ENCODE results near the gene NOXO1. TPM values are rescaled to one million over a fixed set of nuclear protein-coding genes. Genes with fewer than 3 reads are reported as not detected.
"Not testable (repeated sequence)": the region's sequence is repeated elsewhere in the genome, so short reads cannot be mapped to it uniquely, and the experiment has no call there.

The NOXO1 gene
- total RNA-seq, 3 donors from 2014 or later = 0.88 to 0.98 TPM; not detected in 1

- TF ChIP-seq, protein P1, sequence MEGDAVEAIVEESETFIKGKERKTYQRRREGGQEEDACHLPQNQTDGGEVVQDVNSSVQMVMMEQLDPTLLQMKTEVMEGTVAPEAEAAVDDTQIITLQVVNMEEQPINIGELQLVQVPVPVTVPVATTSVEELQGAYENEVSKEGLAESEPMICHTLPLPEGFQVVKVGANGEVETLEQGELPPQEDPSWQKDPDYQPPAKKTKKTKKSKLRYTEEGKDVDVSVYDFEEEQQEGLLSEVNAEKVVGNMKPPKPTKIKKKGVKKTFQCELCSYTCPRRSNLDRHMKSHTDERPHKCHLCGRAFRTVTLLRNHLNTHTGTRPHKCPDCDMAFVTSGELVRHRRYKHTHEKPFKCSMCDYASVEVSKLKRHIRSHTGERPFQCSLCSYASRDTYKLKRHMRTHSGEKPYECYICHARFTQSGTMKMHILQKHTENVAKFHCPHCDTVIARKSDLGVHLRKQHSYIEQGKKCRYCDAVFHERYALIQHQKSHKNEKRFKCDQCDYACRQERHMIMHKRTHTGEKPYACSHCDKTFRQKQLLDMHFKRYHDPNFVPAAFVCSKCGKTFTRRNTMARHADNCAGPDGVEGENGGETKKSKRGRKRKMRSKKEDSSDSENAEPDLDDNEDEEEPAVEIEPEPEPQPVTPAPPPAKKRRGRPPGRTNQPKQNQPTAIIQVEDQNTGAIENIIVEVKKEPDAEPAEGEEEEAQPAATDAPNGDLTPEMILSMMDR (IDR thresholded peaks at IDR 0.05) = no peak
- TF ChIP-seq POLR2A (IDR thresholded peaks at IDR 0.05) = no peak
- H3K27ac ChIP-seq = no peak within 1 kb of the TSS
- no peaks in the 10 kb centered on the region for H3K9me3 ChIP-seq
- DNase-seq (ENCODE audit: low spot score in 2 of 2) = no peak
- intact Hi-C loops (cut with DNase I; ENCODE audit: low total_unique reads) = no loop called here
- H3K4me3 ChIP-seq = peak within 1 kb of the TSS in 2 of 3 donors; percentile 22 to 55
- H3K36me3 ChIP-seq = no peaks in the 10 kb centered on the region
- peaks cover 7% of the 10 kb centered on the region in 2 donors for H3K4me1 ChIP-seq
- H3K27me3 ChIP-seq = peaks cover 8 to 20% of the 10 kb centered on the region in 2 donors
Observed at GRCh38 chr16:2019518-2019920, 38.2 kb upstream of the NOXO1 start, which contains the start of gene NPW. Gene NPW (plus strand): TSS chr16:2019785.

GRCh38 chr16:2016407-2016922, 35.2 kb upstream of the NOXO1 start:
- Histone ChIP-seq H3K4me1 (peaks cover 3 to 7% of the 10 kb centered on the region in 2 donors), H3K9me3 (no peaks in the 10 kb centered on the region), H3K27ac (no peak overlapping the region), H3K27me3 (peaks cover 8 to 20% of the 10 kb centered on the region in 2 donors), H3K36me3 (no peaks in the 10 kb centered on the region), H3K4me3 (no peak overlapping the region)
- TF ChIP-seq POLR2A (IDR thresholded peaks at IDR 0.05) (no peak), POLR2AphosphoS5 (IDR thresholded peaks at IDR 0.05) (no peak)
- TF ChIP-seq, protein P1 (IDR thresholded peaks at IDR 0.05) = no peak
- DNase-seq (ENCODE audit: low spot score in 2 of 2) = no peak
- intact Hi-C loops (cut with DNase I; ENCODE audit: low total_unique reads) = no loop called here

DNA sequence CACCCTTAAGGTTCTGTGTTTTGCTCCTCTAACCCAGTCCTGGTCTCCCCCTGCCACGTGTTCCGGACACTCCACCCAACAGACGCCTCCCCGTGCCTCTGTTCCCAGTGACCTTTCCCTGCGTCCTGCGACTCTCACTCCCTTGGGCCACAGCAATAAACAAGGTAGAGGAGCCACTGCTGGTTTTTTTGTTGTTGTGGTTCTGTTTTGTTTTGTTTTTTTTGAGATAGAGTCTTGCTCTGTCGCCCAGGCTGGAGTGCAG, 34.6 kb upstream of the NOXO1 start:
- H3K27me3 ChIP-seq = peaks cover 8 to 20% of the 10 kb centered on the region in 2 donors
- no peaks in the 10 kb centered on the region for H3K9me3 ChIP-seq
- no peak for DNase-seq (ENCODE audit: low spot score in 2 of 2)
- H3K4me1 ChIP-seq = peaks cover 3 to 7% of the 10 kb centered on the region in 2 donors
- TF ChIP-seq, protein P1 (IDR thresholded peaks at IDR 0.05) = no peak
- TF ChIP-seq POLR2A (IDR thresholded peaks at IDR 0.05) = no peak
- TF ChIP-seq POLR2AphosphoS5 (IDR thresholded peaks at IDR 0.05) = no peak
- no peak overlapping the region for H3K27ac ChIP-seq
- H3K4me3 ChIP-seq = no peak overlapping the region
- H3K36me3 ChIP-seq = no peaks in the 10 kb centered on the region
- intact Hi-C loops (cut with DNase I; ENCODE audit: low total_unique reads) = no loop called here

- Histone ChIP-seq H3K27me3 (peaks cover 8 to 15% of the 10 kb centered on the region in 2 donors), H3K4me1 (peaks cover 1 to 5% of the 10 kb centered on the region in 2 donors), H3K4me3 (no peak overlapping the region), H3K36me3 (no peaks in the 10 kb centered on the region), H3K27ac (no peak overlapping the region), H3K9me3 (no peaks in the 10 kb centered on the region)
- intact Hi-C loops (cut with DNase I; ENCODE audit: low total_unique reads) = no loop called here
- TF ChIP-seq POLR2A (IDR thresholded peaks at IDR 0.05) (no peak), POLR2AphosphoS5 (IDR thresholded peaks at IDR 0.05) (no peak)
- no peak for DNase-seq (ENCODE audit: low spot score in 2 of 2)
Observed at GRCh38 chr16:2015117-2015946, 34.1 kb upstream of the NOXO1 start.

GRCh38 chr16:2013527-2013926, 32.3 kb upstream of the NOXO1 start:
- no peak for DNase-seq (ENCODE audit: low spot score in 2 of 2)
- H3K27ac ChIP-seq = no peak overlapping the region
- H3K27me3 ChIP-seq = no peaks in the 10 kb centered on the region
- no peak for TF ChIP-seq POLR2A (IDR thresholded peaks at IDR 0.05)
- no peak for TF ChIP-seq POLR2AphosphoS5 (IDR thresholded peaks at IDR 0.05)
- TF ChIP-seq, protein P1 (IDR thresholded peaks at IDR 0.05) = no peak
- no peaks in the 10 kb centered on the region for H3K4me1 ChIP-seq
- no peak overlapping the region for H3K4me3 ChIP-seq
- no peaks in the 10 kb centered on the region for H3K36me3 ChIP-seq
- H3K9me3 ChIP-seq = no peaks in the 10 kb centered on the region
- intact Hi-C loops (cut with DNase I; ENCODE audit: low total_unique reads) = no loop called here

GRCh38 chr16:2011726-2012125, 30.5 kb upstream of the NOXO1 start:
- DNase-seq (ENCODE audit: low spot score in 2 of 2); H3K27ac ChIP-seq; H3K9me3 ChIP-seq; H3K27me3 ChIP-seq; intact Hi-C loops (cut with DNase I; ENCODE audit: low total_unique reads); H3K36me3 ChIP-seq; H3K4me3 ChIP-seq: not testable (repeated sequence)
- peaks cover 9 to 14% of the 10 kb centered on the region in 2 donors for H3K4me1 ChIP-seq

Data from breast epithelium (tissue), 4 donors.